Measurements from ENCODE around the gene PCMT1. TPM values are rescaled to one million over a fixed set of nuclear protein-coding genes. Genes with fewer than 3 reads are reported as not detected.

PCMT1 gene
- total RNA-seq, 3 donors from 2014 or later, result 51.9 to 72.4 (median 57.9) TPM

- ATAC-seq (no peak), DNase-seq (no peak)
- intact Hi-C loops (cut with DNase I, micrococcal nuclease), result no loop called here
- no peak for TF ChIP-seq CTCF (IDR thresholded peaks at IDR 0.05)
- Histone ChIP-seq H3K4me3 (peak overlapping the region; percentile 89), H3K9me3 (no peaks in the 10 kb centered on the region), H3K4me1 (ENCODE audit: low read depth) (peaks cover 10% of the 10 kb centered on the region), H3K36me3 (ENCODE audit: low read depth) (no peaks in the 10 kb centered on the region)
Observed at GRCh38 chr6:149717255-149717587, 32.3 kb upstream of the PCMT1 start.

- H3K4me3 ChIP-seq, result peak within 1 kb of the TSS; percentile 89
- no peak for TF ChIP-seq CTCF (IDR thresholded peaks at IDR 0.05)
- H3K9me3 ChIP-seq, result no peaks in the 10 kb centered on the region
- no peaks in the 10 kb centered on the region for H3K36me3 ChIP-seq (ENCODE audit: low read depth)
- intact Hi-C loops (cut with DNase I, micrococcal nuclease), result no loop called here
- H3K4me1 ChIP-seq (ENCODE audit: low read depth), result peaks cover 10% of the 10 kb centered on the region
- DNase-seq (peak; percentile 93 to 94 (median 93)), ATAC-seq (peak; percentile 94)
Observed at GRCh38 chr6:149717588-149718458, 31.7 kb upstream of the PCMT1 start, which contains the start of gene LATS1. Gene LATS1, minus strand, starts transcription at chr6:149718101. Its CDS starts 15,975 bp downstream, at chr6:149702126.

- intact Hi-C loops (cut with DNase I, micrococcal nuclease), result no loop called here
Observed at GRCh38 chr6:149719531-149719930, 30.0 kb upstream of the PCMT1 start.

GRCh38 chr6:149723262-149723661 is 26.3 kb upstream of the PCMT1 start:
- Histone ChIP-seq H3K36me3 (ENCODE audit: low read depth) (no peaks in the 10 kb centered on the region), H3K4me1 (ENCODE audit: low read depth) (peaks cover 5% of the 10 kb centered on the region), H3K9me3 (no peaks in the 10 kb centered on the region), H3K4me3 (no peak overlapping the region)
- intact Hi-C loops (cut with DNase I, micrococcal nuclease), result no loop called here
- no peak for ATAC-seq
- no peak for TF ChIP-seq CTCF (IDR thresholded peaks at IDR 0.05)
- no peak for DNase-seq

More at GRCh38 chr6:149719531-149719930, 30.0 kb upstream of the PCMT1 start:
- no peak for TF ChIP-seq CTCF (IDR thresholded peaks at IDR 0.05)
- DNase-seq (no peak), ATAC-seq (no peak)
- H3K4me3 ChIP-seq, result no peak overlapping the region
- no peaks in the 10 kb centered on the region for H3K9me3 ChIP-seq
- peaks cover 15% of the 10 kb centered on the region for H3K4me1 ChIP-seq (ENCODE audit: low read depth)
- no peaks in the 10 kb centered on the region for H3K36me3 ChIP-seq (ENCODE audit: low read depth)

GRCh38 chr6:149723771-149724417 is 25.6 kb upstream of the PCMT1 start:
- peaks cover 5% of the 10 kb centered on the region for H3K4me1 ChIP-seq (ENCODE audit: low read depth)
- H3K9me3 ChIP-seq, result no peaks in the 10 kb centered on the region
- intact Hi-C loops (cut with DNase I, micrococcal nuclease), result no loop called here
- no peaks in the 10 kb centered on the region for H3K36me3 ChIP-seq (ENCODE audit: low read depth)
- peak; percentile 99 for ATAC-seq
- DNase-seq, result peak in 1 of 3 donors; percentile 79
- TF ChIP-seq CTCF (IDR thresholded peaks at IDR 0.05), result peak; percentile 65
- H3K4me3 ChIP-seq, result no peak overlapping the region
